ENCODE measurements around the gene RRP9. TPM values are rescaled to one million over a fixed set of nuclear protein-coding genes. Genes with fewer than 3 reads are reported as not detected.
"Not testable (repeated sequence)": the region's sequence is repeated elsewhere in the genome, so short reads cannot be mapped to it uniquely, and the experiment has no call there.

The RRP9 gene
- total RNA-seq (1 to 10 TPM; 6.5 to 8.3 TPM), polyA plus RNA-seq (10 to 100 TPM in 1 of 2 donors, 1 to 10 TPM in 1; 7.4 to 11.0 TPM)

- H3K9ac ChIP-seq (ENCODE audit: low read depth in 1 of 2, low read length in 2 of 2), result peak within 1 kb of the TSS; percentile 58 to 70
- peak within 1 kb of the TSS; percentile 79 to 94 (median 81) for H3K4me3 ChIP-seq (ENCODE audit: low read depth in 1 of 3, low read length in 3 of 3)
- peak; percentile 98 for DNase-seq (ENCODE audit: low spot score)
- peaks cover 4 to 23% (median 14%) of the 10 kb centered on the region in 4 donors for H3K36me3 ChIP-seq (ENCODE audit: control insufficient read depth in 4 of 4, insufficient read depth in 3 of 4, low read depth in 1 of 4, low read length in 3 of 4)
- peak in 1 of 2 donors; percentile 92 for TF ChIP-seq GABPA (IDR thresholded peaks at IDR 0.05 in 1 of 2, conservative IDR thresholded peaks at IDR 0.05 in 1 of 2)
- peak; percentile 35 for TF ChIP-seq FOXA2 (IDR thresholded peaks at IDR 0.05)
- peak; percentile 99 for TF ChIP-seq RAD21 (IDR thresholded peaks at IDR 0.05)
- TF ChIP-seq FOXA1 (IDR thresholded peaks at IDR 0.05), result peak; percentile 60
- TF ChIP-seq JUND (IDR thresholded peaks at IDR 0.05), result peak in 1 of 2 donors; percentile 51
- TF ChIP-seq SP1 (IDR thresholded peaks at IDR 0.05), result peak; percentile 93
- TF ChIP-seq HNF4A (conservative IDR thresholded peaks at IDR 0.05), result peak; percentile 54
- TF ChIP-seq HNF4G (IDR thresholded peaks at IDR 0.05), result no peak
- TF ChIP-seq RXRA (IDR thresholded peaks at IDR 0.05), result no peak
- peak; percentile 92 for TF ChIP-seq YY1 (IDR thresholded peaks at IDR 0.05)
- TF ChIP-seq, protein P1, sequence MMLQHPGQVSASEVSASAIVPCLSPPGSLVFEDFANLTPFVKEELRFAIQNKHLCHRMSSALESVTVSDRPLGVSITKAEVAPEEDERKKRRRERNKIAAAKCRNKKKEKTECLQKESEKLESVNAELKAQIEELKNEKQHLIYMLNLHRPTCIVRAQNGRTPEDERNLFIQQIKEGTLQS (IDR thresholded peaks at IDR 0.05), result no peak
- peak; percentile 100 for TF ChIP-seq CTCF (IDR thresholded peaks at IDR 0.05; ENCODE audit: low read depth, low read length, missing input control)
- TF ChIP-seq, protein P2, sequence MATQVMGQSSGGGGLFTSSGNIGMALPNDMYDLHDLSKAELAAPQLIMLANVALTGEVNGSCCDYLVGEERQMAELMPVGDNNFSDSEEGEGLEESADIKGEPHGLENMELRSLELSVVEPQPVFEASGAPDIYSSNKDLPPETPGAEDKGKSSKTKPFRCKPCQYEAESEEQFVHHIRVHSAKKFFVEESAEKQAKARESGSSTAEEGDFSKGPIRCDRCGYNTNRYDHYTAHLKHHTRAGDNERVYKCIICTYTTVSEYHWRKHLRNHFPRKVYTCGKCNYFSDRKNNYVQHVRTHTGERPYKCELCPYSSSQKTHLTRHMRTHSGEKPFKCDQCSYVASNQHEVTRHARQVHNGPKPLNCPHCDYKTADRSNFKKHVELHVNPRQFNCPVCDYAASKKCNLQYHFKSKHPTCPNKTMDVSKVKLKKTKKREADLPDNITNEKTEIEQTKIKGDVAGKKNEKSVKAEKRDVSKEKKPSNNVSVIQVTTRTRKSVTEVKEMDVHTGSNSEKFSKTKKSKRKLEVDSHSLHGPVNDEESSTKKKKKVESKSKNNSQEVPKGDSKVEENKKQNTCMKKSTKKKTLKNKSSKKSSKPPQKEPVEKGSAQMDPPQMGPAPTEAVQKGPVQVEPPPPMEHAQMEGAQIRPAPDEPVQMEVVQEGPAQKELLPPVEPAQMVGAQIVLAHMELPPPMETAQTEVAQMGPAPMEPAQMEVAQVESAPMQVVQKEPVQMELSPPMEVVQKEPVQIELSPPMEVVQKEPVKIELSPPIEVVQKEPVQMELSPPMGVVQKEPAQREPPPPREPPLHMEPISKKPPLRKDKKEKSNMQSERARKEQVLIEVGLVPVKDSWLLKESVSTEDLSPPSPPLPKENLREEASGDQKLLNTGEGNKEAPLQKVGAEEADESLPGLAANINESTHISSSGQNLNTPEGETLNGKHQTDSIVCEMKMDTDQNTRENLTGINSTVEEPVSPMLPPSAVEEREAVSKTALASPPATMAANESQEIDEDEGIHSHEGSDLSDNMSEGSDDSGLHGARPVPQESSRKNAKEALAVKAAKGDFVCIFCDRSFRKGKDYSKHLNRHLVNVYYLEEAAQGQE (IDR thresholded peaks at IDR 0.05), result peak; percentile 64
- no peak for TF ChIP-seq NR2F2 (IDR thresholded peaks at IDR 0.05)
- TF ChIP-seq, protein P3, sequence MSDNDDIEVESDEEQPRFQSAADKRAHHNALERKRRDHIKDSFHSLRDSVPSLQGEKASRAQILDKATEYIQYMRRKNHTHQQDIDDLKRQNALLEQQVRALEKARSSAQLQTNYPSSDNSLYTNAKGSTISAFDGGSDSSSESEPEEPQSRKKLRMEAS (IDR thresholded peaks at IDR 0.05), result peak; percentile 97
- TF ChIP-seq ZBTB33 (IDR thresholded peaks at IDR 0.05), result no peak
- TF ChIP-seq TAF1 (conservative IDR thresholded peaks at IDR 0.05), result no peak
- peak; percentile 42 to 65 for TF ChIP-seq EGR1 (IDR thresholded peaks at IDR 0.05; ENCODE audit: low read depth in 2 of 2)
- H3K27me3 ChIP-seq (ENCODE audit: control insufficient read depth in 4 of 4, insufficient read depth in 4 of 4, low read length in 3 of 4), result no peaks in the 10 kb centered on the region
- peaks cover 10 to 31% (median 23%) of the 10 kb centered on the region in 4 donors for H3K4me1 ChIP-seq (ENCODE audit: control insufficient read depth in 4 of 4, insufficient read depth in 4 of 4, low read length in 3 of 4)
- WGBS, result under 1% methylated on average over 67 of the region's 67 CpGs
- no peaks in the 10 kb centered on the region for H3K9me3 ChIP-seq (ENCODE audit: control insufficient read depth in 4 of 4, low read length in 3 of 4)
- H3K27ac ChIP-seq (ENCODE audit: low read depth in 1 of 2, low read length in 2 of 2), result peak within 1 kb of the TSS; percentile 84 to 88
These were observed at the start of gene RRP9, which contains the start of gene PARP3 for GRCh38 chr3:51941798-51942602. TSS of gene RRP9 (minus strand) at chr3:51941904. CDS start at chr3:51941867, 37 bp downstream. TSS of gene PARP3 (plus strand) at chr3:51942363. CDS start at chr3:51943356, 993 bp downstream.

- H3K4me3 ChIP-seq (ENCODE audit: low read depth in 1 of 3, low read length in 3 of 3); H3K9ac ChIP-seq (ENCODE audit: low read depth in 1 of 2, low read length in 2 of 2); H3K27me3 ChIP-seq (ENCODE audit: control insufficient read depth in 4 of 4, insufficient read depth in 4 of 4, low read length in 3 of 4); DNase-seq (ENCODE audit: low spot score); H3K27ac ChIP-seq (ENCODE audit: low read depth in 1 of 2, low read length in 2 of 2); H3K9me3 ChIP-seq (ENCODE audit: control insufficient read depth in 4 of 4, low read length in 3 of 4): not testable (repeated sequence)
- Histone ChIP-seq H3K4me1 (ENCODE audit: control insufficient read depth in 4 of 4, insufficient read depth in 4 of 4, low read length in 3 of 4) (peaks cover 4 to 27% (median 18%) of the 10 kb centered on the region in 4 donors), H3K36me3 (ENCODE audit: control insufficient read depth in 4 of 4, insufficient read depth in 3 of 4, low read depth in 1 of 4, low read length in 3 of 4) (peaks cover 6 to 25% (median 15%) of the 10 kb centered on the region in 4 donors)
- WGBS, result 84% methylated on average over 38 of the region's 38 CpGs
These were observed 48.8 kb upstream of the RRP9 start for GRCh38 chr3:51990501-51990971.
